Measurements from ENCODE around the gene SNX8. TPM values are rescaled to one million over a fixed set of nuclear protein-coding genes. Genes with fewer than 3 reads are reported as not detected.

SNX8 gene
- total and polyA plus RNA-seq, 7 experiments from 2014 or later, result 4.7 to 31.5 (median 9.4) TPM

- no peak overlapping the region for H3K27ac Mint-ChIP-seq
- no peak overlapping the region for H3K4me3 Mint-ChIP-seq
- H3K27me3 Mint-ChIP-seq, result no peaks in the 10 kb centered on the region
- ATAC-seq, result no peak
- Histone ChIP-seq H3K27me3 (ENCODE audit: control insufficient read depth in 2 of 2, insufficient read depth in 2 of 2, low read length in 2 of 2) (no peaks in the 10 kb centered on the region), H3K36me3 (ENCODE audit: control insufficient read depth in 2 of 3, insufficient read depth in 3 of 3, low read length in 3 of 3) (peaks cover 0 to 10% (median 0%) of the 10 kb centered on the region in 3 experiments), H3K4me3 (ENCODE audit: low read length) (no peak overlapping the region), H3K27ac (ENCODE audit: low read depth, low read length) (no peak overlapping the region), H3K9me3 (ENCODE audit: control insufficient read depth in 2 of 3, low read length in 3 of 3) (no peaks in the 10 kb centered on the region), H3K4me1 (ENCODE audit: control insufficient read depth in 2 of 2, insufficient read depth in 2 of 2, low read length in 2 of 2) (peaks cover 0 to 2% of the 10 kb centered on the region in 2 donors)
- H3K9me3 Mint-ChIP-seq, result no peaks in the 10 kb centered on the region
- ChIA-PET POLR2A (no interaction called here), CTCF (no interaction called here)
- H3K36me3 Mint-ChIP-seq, result peaks cover 0 to 9% (median 1%) of the 10 kb centered on the region in 5 donors
- H3K4me1 Mint-ChIP-seq, result peaks cover 2 to 12% (median 9%) of the 10 kb centered on the region in 7 donors
- intact Hi-C loops (cut with micrococcal nuclease), result no loop called here
- no peak for DNase-seq
Measured at GRCh38 chr7:2256306-2257045, 57.8 kb downstream of the SNX8 start.

- DNase-seq (no peak), ATAC-seq (no peak)
- intact Hi-C loops (cut with micrococcal nuclease), result no loop called here
- Mint-ChIP-seq H3K9me3 (no peaks in the 10 kb centered on the region), H3K27me3 (no peaks in the 10 kb centered on the region), H3K4me3 (no peak overlapping the region), H3K27ac (no peak overlapping the region), H3K4me1 (peaks cover 0 to 8% (median 5%) of the 10 kb centered on the region in 7 donors), H3K36me3 (peaks cover 0 to 9% (median 3%) of the 10 kb centered on the region in 5 donors)
- no peaks in the 10 kb centered on the region for H3K27me3 ChIP-seq (ENCODE audit: control insufficient read depth in 2 of 2, insufficient read depth in 2 of 2, low read length in 2 of 2)
- H3K4me3 ChIP-seq (ENCODE audit: low read length), result no peak overlapping the region
- ChIA-PET CTCF (no interaction called here), POLR2A (no interaction called here)
- H3K36me3 ChIP-seq (ENCODE audit: control insufficient read depth in 2 of 3, insufficient read depth in 3 of 3, low read length in 3 of 3), result peaks cover 0 to 13% (median 0%) of the 10 kb centered on the region in 3 experiments
- no peaks in the 10 kb centered on the region for H3K9me3 ChIP-seq (ENCODE audit: control insufficient read depth in 2 of 3, low read length in 3 of 3)
- peaks cover 0 to 2% of the 10 kb centered on the region in 2 donors for H3K4me1 ChIP-seq (ENCODE audit: control insufficient read depth in 2 of 2, insufficient read depth in 2 of 2, low read length in 2 of 2)
- H3K27ac ChIP-seq (ENCODE audit: low read depth, low read length), result no peak overlapping the region
Measured at GRCh38 chr7:2255145-2256139, 58.8 kb downstream of the SNX8 start.

- no peak for ATAC-seq
- Histone ChIP-seq H3K36me3 (ENCODE audit: control insufficient read depth in 2 of 3, insufficient read depth in 3 of 3, low read length in 3 of 3) (peaks cover 0 to 13% (median 0%) of the 10 kb centered on the region in 3 experiments), H3K9me3 (ENCODE audit: control insufficient read depth in 2 of 3, low read length in 3 of 3) (no peaks in the 10 kb centered on the region), H3K4me3 (ENCODE audit: low read length) (no peak overlapping the region), H3K4me1 (ENCODE audit: control insufficient read depth in 2 of 2, insufficient read depth in 2 of 2, low read length in 2 of 2) (peaks cover under 1 to 2% of the 10 kb centered on the region in 2 donors), H3K27ac (ENCODE audit: low read depth, low read length) (no peak overlapping the region), H3K27me3 (ENCODE audit: control insufficient read depth in 2 of 2, insufficient read depth in 2 of 2, low read length in 2 of 2) (no peaks in the 10 kb centered on the region)
- CTCF ChIA-PET, result no interaction called here
- Mint-ChIP-seq H3K27me3 (no peaks in the 10 kb centered on the region), H3K9me3 (no peaks in the 10 kb centered on the region), H3K36me3 (peaks cover 0 to 9% (median 3%) of the 10 kb centered on the region in 5 donors), H3K4me3 (no peak overlapping the region), H3K4me1 (peaks cover under 1 to 9% (median 1%) of the 10 kb centered on the region in 7 donors), H3K27ac (no peak overlapping the region)
- DNase-seq, result no peak
- intact Hi-C loops (cut with micrococcal nuclease), result no loop called here
- POLR2A ChIA-PET, result no interaction called here
Measured at GRCh38 chr7:2254429-2255144, 59.7 kb downstream of the SNX8 start.

GRCh38 chr7:2253525-2254244 lies 60.6 kb downstream of the SNX8 start:
- Mint-ChIP-seq H3K9me3 (no peaks in the 10 kb centered on the region), H3K4me3 (no peak overlapping the region), H3K4me1 (peaks cover 7 to 18% (median 10%) of the 10 kb centered on the region in 7 donors), H3K27me3 (no peaks in the 10 kb centered on the region), H3K36me3 (peaks cover 0 to 9% (median 5%) of the 10 kb centered on the region in 5 donors), H3K27ac (no peak overlapping the region)
- H3K4me3 ChIP-seq (ENCODE audit: low read length), result no peak overlapping the region
- peaks cover 0 to 13% (median 0%) of the 10 kb centered on the region in 3 experiments for H3K36me3 ChIP-seq (ENCODE audit: control insufficient read depth in 2 of 3, insufficient read depth in 3 of 3, low read length in 3 of 3)
- ATAC-seq (no peak), DNase-seq (no peak)
- H3K27me3 ChIP-seq (ENCODE audit: control insufficient read depth in 2 of 2, insufficient read depth in 2 of 2, low read length in 2 of 2), result no peaks in the 10 kb centered on the region
- no peaks in the 10 kb centered on the region for H3K9me3 ChIP-seq (ENCODE audit: control insufficient read depth in 2 of 3, low read length in 3 of 3)
- no peak overlapping the region for H3K27ac ChIP-seq (ENCODE audit: low read depth, low read length)
- POLR2A ChIA-PET, result no interaction called here
- peaks cover 2 to 10% of the 10 kb centered on the region in 2 donors for H3K4me1 ChIP-seq (ENCODE audit: control insufficient read depth in 2 of 2, insufficient read depth in 2 of 2, low read length in 2 of 2)
- intact Hi-C loops (cut with micrococcal nuclease), result no loop called here
- CTCF ChIA-PET, result no interaction called here

GRCh38 chr7:2253021-2253420 lies 61.2 kb downstream of the SNX8 start:
- POLR2A ChIA-PET, result no interaction called here

More at GRCh38 chr7:2253021-2253420, 61.2 kb downstream of the SNX8 start:
- Mint-ChIP-seq H3K27ac (peak overlapping the region in 1 of 9 donors; percentile 43), H3K4me3 (no peak overlapping the region), H3K36me3 (peaks cover 0 to 9% (median 5%) of the 10 kb centered on the region in 5 donors), H3K4me1 (peaks cover 7 to 22% (median 14%) of the 10 kb centered on the region in 7 donors), H3K9me3 (no peaks in the 10 kb centered on the region), H3K27me3 (no peaks in the 10 kb centered on the region)
- H3K4me3 ChIP-seq (ENCODE audit: low read length), result no peak overlapping the region
- H3K36me3 ChIP-seq (ENCODE audit: control insufficient read depth in 2 of 3, insufficient read depth in 3 of 3, low read length in 3 of 3), result peaks cover 0 to 13% (median 0%) of the 10 kb centered on the region in 3 experiments
- intact Hi-C loops (cut with micrococcal nuclease), result no loop called here
- H3K27me3 ChIP-seq (ENCODE audit: control insufficient read depth in 2 of 2, insufficient read depth in 2 of 2, low read length in 2 of 2), result no peaks in the 10 kb centered on the region
- ATAC-seq, result no peak
- CTCF ChIA-PET, result no interaction called here
- H3K9me3 ChIP-seq (ENCODE audit: control insufficient read depth in 2 of 3, low read length in 3 of 3), result no peaks in the 10 kb centered on the region
- DNase-seq, result no peak
- peaks cover 2 to 15% of the 10 kb centered on the region in 2 donors for H3K4me1 ChIP-seq (ENCODE audit: control insufficient read depth in 2 of 2, insufficient read depth in 2 of 2, low read length in 2 of 2)
- H3K27ac ChIP-seq (ENCODE audit: low read depth, low read length), result no peak overlapping the region
